Transverse colon (tissue), 4 donors: Measurements from ENCODE around the gene ELK4. TPM values are rescaled to one million over a fixed set of nuclear protein-coding genes. Genes with fewer than 3 reads are reported as not detected.

Experiments used
- DNase-seq: peaks from one replicate; pipeline ENCODE4 v3.0.0-alpha.2; 2019
- H3K27ac ChIP-seq, 4 donors: fragments of 200-600 bp; sonication (generic); 2 replicates each; pipeline ENCODE4 v1.5.1; 2016 to 2018; ENCODE audit warnings: inconsistent platforms in 4 of 4
- H3K27me3 ChIP-seq: fragments of 200-600 bp; sonication (generic); 2 replicates; pipeline ENCODE4 v1.5.1; 2017; ENCODE audit warnings: inconsistent platforms
- H3K36me3 ChIP-seq, 4 donors: fragments of 200-600 bp; sonication (generic); 2 replicates each; pipeline ENCODE4 v1.5.1; 2017 to 2019; ENCODE audit warnings: inconsistent platforms in 4 of 4
- H3K4me1 ChIP-seq, 4 donors: fragments of 200-600 bp; sonication (generic); 2 replicates each; pipeline ENCODE4 v1.5.1; 2017 to 2020; ENCODE audit warnings: inconsistent platforms in 4 of 4
- H3K4me3 ChIP-seq, 4 donors: fragments of 200-600 bp; sonication (generic); 1 replicate in 1 of 4; 2 replicates in 3 of 4; pipeline versions ENCODE4 v1.5.1 to v1.6.1; 2017 to 2019; ENCODE audit warnings: inconsistent platforms in 4 of 4
- H3K9me3 ChIP-seq, 2 donors: fragments of 200-600 bp; sonication (generic); 2 replicates each; pipeline ENCODE4 v1.5.1; 2017 to 2019; ENCODE audit warnings: inconsistent platforms in 2 of 2
- EP300 ChIP-seq: sonication (generic); formaldehyde crosslinking; IDR thresholded peaks from one replicate; pipeline ENCODE4 v1.6.1; 2017; ENCODE audit warnings: antibody characterized with exemption, low read depth
- POLR2A ChIP-seq: fragments of 450-650 bp; IDR thresholded peaks from one replicate; pipeline ENCODE4 v1.6.1; 2016; ENCODE audit warnings: antibody characterized with exemption, mild to moderate bottlenecking, moderate library complexity
- POLR2AphosphoS5 ChIP-seq, 3 donors: sonication (generic); formaldehyde crosslinking; IDR thresholded peaks; one replicate each; pipeline ENCODE4 v1.6.1; 2016; ENCODE audit warnings: antibody characterized with exemption in 3 of 3
- WGBS, 2 donors: methylation state at CpG; one replicate each; pipeline ENCODE4 v1.1.5; 2018; ENCODE audit warnings: low coverage in 1 of 2; 5-methylcytosine and 5-hydroxymethylcytosine counted together
- in situ Hi-C, 4 donors: fragments of 200-750 bp; cut with MboI; loops; one replicate each; pipeline versions ENCODE4 v1.15.0 to v1.15.1; 2017; ENCODE audit warnings: low sequenced_read_pairs in 3 of 4, low pct_ligation_motif_present in 1 of 4, low pct_unique_long_range_greater_than_20kb in 1 of 4
- intact Hi-C: fragments of 100-400 bp; cut with DNase I; formaldehyde crosslinking; loops from one replicate; pipeline ENCODE4 v1.15.1; 2023; ENCODE audit warnings: low total_unique reads
- total RNA-seq, 4 donors: library from RNA; depleted of rRNA; stranded (reverse); fragments of >200 nt; gene quantifications; one replicate each; pipeline ENCODE4 v1.1.0, GENCODE V29; 2016
- TF ChIP-seq, protein P1 (sequence below), 5 experiments: fragments of 200-600 bp in 3 of 5; fragments of 450-650 bp in 2 of 5; sonication (generic) in 3 of 5; IDR thresholded peaks; 1 replicate in 2 of 5; 2 replicates in 3 of 5; pipeline ENCODE4 v1.5.1; 2016 to 2017; ENCODE audit warnings: antibody characterized with exemption in 5 of 5, inconsistent platforms in 3 of 5, mild to moderate bottlenecking in 2 of 5, moderate library complexity in 1 of 5

Gene ELK4
- total RNA-seq, 4 donors from 2014 or later, result 16.0 to 24.1 (median 19.7) TPM

DNA sequence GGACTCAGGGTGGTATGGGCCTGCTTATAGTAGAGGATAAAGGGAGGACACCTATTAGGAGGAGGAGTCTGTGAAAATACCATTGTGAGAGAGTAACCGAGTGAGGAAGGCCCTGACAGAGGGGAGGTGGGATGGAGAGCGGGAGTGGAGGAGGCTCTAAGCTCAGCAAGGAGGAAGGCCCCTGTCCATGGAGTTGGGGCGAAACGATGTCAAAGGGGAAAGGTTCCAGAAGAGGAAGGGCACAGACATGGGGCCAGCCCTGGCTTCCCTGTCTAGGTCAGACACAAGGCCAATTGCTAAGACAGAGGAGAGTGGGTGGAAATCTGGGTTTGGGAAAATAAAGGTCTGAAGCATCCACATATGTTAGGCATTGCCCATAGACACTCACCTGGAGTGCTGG lies 44.2 kb downstream of the ELK4 start:
- no peaks in the 10 kb centered on the region for H3K9me3 ChIP-seq
- H3K27ac ChIP-seq, result no peak overlapping the region
- peaks cover 11 to 63% (median 27%) of the 10 kb centered on the region in 4 donors for H3K4me1 ChIP-seq
- no peak overlapping the region for H3K4me3 ChIP-seq
- no peaks in the 10 kb centered on the region for H3K27me3 ChIP-seq
- peak; percentile 4 for DNase-seq
- intact Hi-C loops, result loop anchor here (10.0 kb wide), 1 partner anchor 47 kb away; the partner anchor contains the start of gene ELK4
- no peaks in the 10 kb centered on the region for H3K36me3 ChIP-seq
- in situ Hi-C loops, result loop anchor here in 1 of 4 donors (5.0 kb wide), 1 partner anchor 50 kb away; no protein-coding TSS in a partner anchor
- 87 to 100% methylated on average over 2 to 4 of the region's 4 CpGs for WGBS, 2 donors
- TF ChIP-seq, protein P1, sequence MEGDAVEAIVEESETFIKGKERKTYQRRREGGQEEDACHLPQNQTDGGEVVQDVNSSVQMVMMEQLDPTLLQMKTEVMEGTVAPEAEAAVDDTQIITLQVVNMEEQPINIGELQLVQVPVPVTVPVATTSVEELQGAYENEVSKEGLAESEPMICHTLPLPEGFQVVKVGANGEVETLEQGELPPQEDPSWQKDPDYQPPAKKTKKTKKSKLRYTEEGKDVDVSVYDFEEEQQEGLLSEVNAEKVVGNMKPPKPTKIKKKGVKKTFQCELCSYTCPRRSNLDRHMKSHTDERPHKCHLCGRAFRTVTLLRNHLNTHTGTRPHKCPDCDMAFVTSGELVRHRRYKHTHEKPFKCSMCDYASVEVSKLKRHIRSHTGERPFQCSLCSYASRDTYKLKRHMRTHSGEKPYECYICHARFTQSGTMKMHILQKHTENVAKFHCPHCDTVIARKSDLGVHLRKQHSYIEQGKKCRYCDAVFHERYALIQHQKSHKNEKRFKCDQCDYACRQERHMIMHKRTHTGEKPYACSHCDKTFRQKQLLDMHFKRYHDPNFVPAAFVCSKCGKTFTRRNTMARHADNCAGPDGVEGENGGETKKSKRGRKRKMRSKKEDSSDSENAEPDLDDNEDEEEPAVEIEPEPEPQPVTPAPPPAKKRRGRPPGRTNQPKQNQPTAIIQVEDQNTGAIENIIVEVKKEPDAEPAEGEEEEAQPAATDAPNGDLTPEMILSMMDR (IDR thresholded peaks at IDR 0.05), result no peak
- no peak for TF ChIP-seq POLR2A

DNA sequence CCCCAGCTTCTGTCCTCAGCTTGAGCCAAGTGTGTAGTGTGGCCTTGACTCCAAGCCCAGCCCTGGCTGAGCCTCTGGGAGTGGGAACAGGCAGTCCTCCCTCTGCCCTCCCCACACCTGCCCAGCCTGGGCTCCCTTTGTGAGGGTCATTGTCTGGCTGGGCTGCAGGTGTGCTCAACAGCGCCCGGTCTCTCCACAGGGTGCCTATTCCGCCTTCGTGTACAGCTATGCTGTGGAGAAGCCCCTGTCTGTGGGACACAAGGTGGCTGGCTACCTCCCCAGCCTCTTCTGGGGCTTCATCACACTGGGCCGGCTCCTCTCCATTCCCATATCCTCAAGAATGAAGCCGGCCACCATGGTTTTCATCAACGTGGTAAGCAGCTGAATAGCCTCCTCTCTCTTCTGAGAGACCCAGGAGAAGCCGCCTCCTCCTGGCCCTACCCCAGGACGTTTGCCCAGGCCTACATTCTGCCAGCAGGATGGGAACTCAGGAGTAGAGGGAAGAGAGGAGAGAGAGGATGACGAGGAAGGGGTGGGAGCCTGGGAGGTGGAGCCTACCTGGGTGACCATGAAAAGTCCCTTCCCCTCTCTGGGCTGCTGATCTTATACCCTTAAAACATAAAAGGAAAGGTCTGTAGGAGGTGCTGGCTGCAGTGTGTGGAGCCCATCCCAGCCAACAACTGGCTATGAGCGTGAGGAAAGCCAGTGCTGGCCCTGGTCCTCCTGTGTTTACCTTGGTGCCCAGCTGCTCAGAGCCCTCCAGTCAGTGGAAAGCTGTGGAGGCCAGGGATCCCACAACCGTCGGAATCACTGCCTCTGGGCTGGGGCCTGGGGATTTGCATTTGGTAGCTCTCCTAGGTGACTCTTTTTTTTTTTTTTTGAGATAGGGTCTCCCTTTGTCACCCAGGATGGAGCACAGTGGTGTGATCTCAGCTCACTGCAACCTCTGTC lies 45.7 kb downstream of the ELK4 start:
- no peak for DNase-seq
- intact Hi-C loops (loop anchor here (10.0 kb wide), 1 partner anchor 49 kb away; the partner anchor contains the start of gene ELK4), in situ Hi-C loops (loop anchor here in 1 of 4 donors (5.0 kb wide), 1 partner anchor 51 kb away; no protein-coding TSS in a partner anchor)
- no peaks in the 10 kb centered on the region for H3K9me3 ChIP-seq
- TF ChIP-seq, protein P1 (IDR thresholded peaks at IDR 0.05), result no peak
- TF ChIP-seq EP300 (no peak), POLR2AphosphoS5 (IDR thresholded peaks at IDR 0.05) (no peak), POLR2A (no peak)
- H3K4me3 ChIP-seq, result no peak overlapping the region
- peak overlapping the region; percentile 12 to 50 (median 27) for H3K27ac ChIP-seq
- 76 to 77% methylated on average over 8 to 13 of the region's 13 CpGs for WGBS, 2 donors
- H3K27me3 ChIP-seq, result no peaks in the 10 kb centered on the region
- no peaks in the 10 kb centered on the region for H3K36me3 ChIP-seq
- H3K4me1 ChIP-seq, result peaks cover 11 to 60% (median 30%) of the 10 kb centered on the region in 4 donors

DNA sequence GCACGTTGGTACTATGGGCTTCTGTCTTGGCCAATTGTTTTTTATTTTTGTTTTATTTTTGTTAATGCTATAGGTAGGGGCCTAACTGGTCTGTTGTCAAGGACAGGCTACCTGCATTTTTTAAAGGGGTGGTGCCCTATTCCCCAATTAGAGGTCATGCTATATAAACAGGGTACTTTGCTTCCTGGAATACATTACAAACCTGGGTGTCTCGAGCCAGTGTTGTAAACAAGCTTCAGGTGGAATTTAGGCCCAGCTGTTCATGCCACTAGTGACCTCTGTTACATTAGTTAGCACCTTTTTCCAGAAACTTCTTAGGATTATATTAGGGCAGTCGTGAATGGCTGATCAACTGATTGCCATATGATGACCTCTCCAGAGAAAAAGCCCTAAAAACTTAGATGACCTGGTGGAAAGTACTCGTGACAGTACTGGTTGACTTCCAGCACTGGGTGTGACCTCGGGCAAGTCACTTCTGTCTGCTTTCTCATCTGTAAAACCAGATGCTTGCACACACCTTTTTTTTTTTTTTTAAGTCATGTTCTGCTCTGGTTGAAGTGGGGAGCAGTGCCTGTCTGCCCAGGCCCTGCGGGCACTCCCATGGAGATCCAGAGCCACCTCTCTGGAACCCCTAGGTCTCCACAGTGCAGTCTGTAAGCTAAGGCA lies 46.5 kb downstream of the ELK4 start:
- WGBS, 2 donors, result 51 to 52% methylated on average over 5 to 6 of the region's 6 CpGs

More for the DNA sequence above, 46.5 kb downstream of the ELK4 start:
- Histone ChIP-seq H3K4me3 (no peak overlapping the region), H3K27ac (peak overlapping the region; percentile 12 to 50 (median 27)), H3K9me3 (no peaks in the 10 kb centered on the region), H3K36me3 (no peaks in the 10 kb centered on the region), H3K27me3 (no peaks in the 10 kb centered on the region), H3K4me1 (peaks cover 11 to 52% (median 26%) of the 10 kb centered on the region in 4 donors)
- intact Hi-C loops (loop anchor here (10.0 kb wide), 1 partner anchor 49 kb away; the partner anchor contains the start of gene ELK4), in situ Hi-C loops (loop anchor here in 1 of 4 donors (5.0 kb wide), 1 partner anchor 52 kb away; no protein-coding TSS in a partner anchor)
- TF ChIP-seq EP300, result no peak
- TF ChIP-seq, protein P1 (IDR thresholded peaks at IDR 0.05), result no peak
- peak; percentile 7 for DNase-seq
